Measurements from ENCODE around the gene ZNRF1. TPM values are rescaled to one million over a fixed set of nuclear protein-coding genes. Genes with fewer than 3 reads are reported as not detected.

The ZNRF1 gene
- total RNA-seq, 2 experiments from 2014 or later: 16.1 to 22.5 TPM

DNA sequence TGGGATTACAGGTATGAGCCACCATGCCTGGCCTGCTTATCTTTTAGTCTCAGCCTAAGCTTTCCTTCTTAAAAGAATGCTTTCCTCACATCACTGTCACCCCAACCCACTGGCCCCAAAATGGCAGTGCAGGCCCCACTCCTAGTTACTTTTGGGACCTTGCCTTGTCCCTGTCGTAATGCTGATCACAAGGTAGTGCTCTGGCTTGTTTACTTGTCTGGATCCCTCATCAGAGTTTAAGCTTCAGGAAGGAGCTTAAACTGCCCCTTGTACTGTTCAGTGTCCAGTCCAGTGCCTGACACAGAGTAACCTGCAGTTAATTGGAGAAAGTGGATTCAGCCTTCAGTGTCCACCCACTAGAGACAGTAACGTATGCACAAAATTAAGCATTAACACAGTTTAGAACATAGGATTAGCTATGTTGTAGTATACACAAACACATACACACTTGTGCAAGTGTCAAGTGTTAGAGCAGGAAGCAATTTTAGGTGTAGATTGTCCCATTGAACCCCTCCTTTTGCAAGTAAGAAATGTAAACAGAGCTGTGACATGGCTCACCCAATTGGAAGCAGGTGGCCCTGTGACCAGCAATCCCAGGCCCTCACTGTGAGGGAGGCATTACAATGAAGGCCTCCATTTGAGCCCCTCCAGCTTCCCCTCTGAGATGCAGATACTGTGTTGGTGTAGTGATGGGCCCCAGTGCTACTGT lies 73.6 kb downstream of the ZNRF1 start:
- no peaks in the 10 kb centered on the region for H3K9me3 Mint-ChIP-seq (ENCODE audit: low read depth)
- H3K36me3 Mint-ChIP-seq: peaks cover 9% of the 10 kb centered on the region
- DNase-seq (no peak), ATAC-seq (no peak)
- H3K4me1 Mint-ChIP-seq: peaks cover 49% of the 10 kb centered on the region
- no peak overlapping the region for H3K4me3 Mint-ChIP-seq
- CTCF ChIA-PET: interaction anchor here (0.9 to 8.9 kb wide), 7 partner anchors 8 to 69 kb away, joined by 3 to 57 read pairs (median 4); no protein-coding TSS in a partner anchor
- peak overlapping the region; percentile 1 for H3K27ac Mint-ChIP-seq
- H3K27me3 Mint-ChIP-seq: no peaks in the 10 kb centered on the region

DNA sequence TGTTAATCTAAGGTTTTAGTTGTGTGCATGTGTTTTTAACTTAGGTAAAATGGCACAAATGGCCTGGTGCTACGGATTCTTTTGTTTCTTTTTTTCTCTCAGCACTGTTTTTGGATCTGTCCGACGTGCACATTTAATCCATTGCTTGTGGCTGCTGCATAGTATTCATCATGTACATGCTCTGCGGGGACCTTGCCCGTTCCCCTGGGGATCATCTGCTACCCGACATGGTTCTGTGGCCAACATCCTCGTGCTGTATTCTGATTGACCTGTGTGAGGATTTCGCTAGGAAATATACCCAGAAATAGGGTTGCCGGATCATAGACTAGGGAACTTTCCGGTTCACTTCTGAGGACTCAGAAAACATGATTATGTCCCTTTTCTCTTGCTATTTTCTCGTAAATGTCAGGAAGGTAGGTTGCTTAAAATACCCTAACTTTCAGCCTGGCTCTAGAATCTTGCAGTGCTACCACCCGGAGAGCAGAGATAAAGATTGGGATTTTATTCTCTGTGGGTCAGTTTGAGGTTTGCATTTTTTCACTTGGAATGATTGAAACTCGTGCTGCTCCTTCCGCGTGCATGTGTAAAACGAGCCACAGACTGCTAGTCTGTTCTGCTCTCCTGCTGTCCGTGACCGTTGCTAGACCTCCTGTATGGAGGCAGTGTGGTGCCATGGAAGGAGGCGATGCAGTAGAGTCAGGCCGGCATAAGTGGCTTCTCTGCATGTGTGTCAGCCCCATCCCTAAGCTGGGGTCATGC lies 74.9 kb downstream of the ZNRF1 start:
- ATAC-seq: no peak
- Mint-ChIP-seq H3K9me3 (ENCODE audit: low read depth) (peaks cover 2% of the 10 kb centered on the region), H3K4me3 (no peak overlapping the region), H3K27me3 (no peaks in the 10 kb centered on the region), H3K27ac (peak overlapping the region; percentile 53), H3K4me1 (peaks cover 55% of the 10 kb centered on the region), H3K36me3 (peaks cover 18% of the 10 kb centered on the region)
- DNase-seq: no peak
- CTCF ChIA-PET: interaction anchor here (0.9 to 8.9 kb wide), 7 partner anchors 9 to 126 kb away, joined by 3 to 57 read pairs (median 6); partner anchors contain the start of gene ZNRF1

DNA sequence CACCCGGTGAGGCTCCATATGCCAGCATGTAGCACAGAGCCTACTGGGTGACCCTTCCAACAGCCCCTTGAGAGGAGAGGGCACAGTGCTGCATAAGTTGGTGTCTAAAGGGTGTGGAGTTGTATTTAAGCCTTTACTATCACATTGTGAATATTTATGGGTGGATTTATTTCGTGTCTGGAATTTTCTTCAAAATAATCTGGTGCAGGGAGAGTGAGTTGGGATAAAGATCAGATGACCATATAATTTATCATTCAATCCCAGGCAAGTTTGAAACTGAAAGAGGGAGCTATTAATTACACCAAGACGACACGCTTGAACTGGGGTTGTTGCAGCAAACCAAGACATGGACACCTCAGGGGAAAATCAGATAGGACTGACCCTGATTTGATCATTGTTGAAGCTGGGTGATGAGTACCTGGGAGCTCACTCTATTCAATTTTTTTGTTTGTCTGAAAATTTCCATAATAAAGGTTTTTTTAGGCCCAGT lies 75.5 kb downstream of the ZNRF1 start:
- no peak for ATAC-seq
- Mint-ChIP-seq H3K27me3 (no peaks in the 10 kb centered on the region), H3K36me3 (peaks cover 21% of the 10 kb centered on the region), H3K4me1 (peaks cover 55% of the 10 kb centered on the region), H3K4me3 (no peak overlapping the region), H3K9me3 (ENCODE audit: low read depth) (peaks cover 2% of the 10 kb centered on the region), H3K27ac (peak overlapping the region; percentile 53)
- no peak for DNase-seq
- CTCF ChIA-PET: interaction anchor here (0.7 to 8.9 kb wide), 10 partner anchors 10 to 407 kb away, joined by 3 to 57 read pairs (median 5); partner anchors contain the start of genes RFWD3 and ZNRF1

DNA sequence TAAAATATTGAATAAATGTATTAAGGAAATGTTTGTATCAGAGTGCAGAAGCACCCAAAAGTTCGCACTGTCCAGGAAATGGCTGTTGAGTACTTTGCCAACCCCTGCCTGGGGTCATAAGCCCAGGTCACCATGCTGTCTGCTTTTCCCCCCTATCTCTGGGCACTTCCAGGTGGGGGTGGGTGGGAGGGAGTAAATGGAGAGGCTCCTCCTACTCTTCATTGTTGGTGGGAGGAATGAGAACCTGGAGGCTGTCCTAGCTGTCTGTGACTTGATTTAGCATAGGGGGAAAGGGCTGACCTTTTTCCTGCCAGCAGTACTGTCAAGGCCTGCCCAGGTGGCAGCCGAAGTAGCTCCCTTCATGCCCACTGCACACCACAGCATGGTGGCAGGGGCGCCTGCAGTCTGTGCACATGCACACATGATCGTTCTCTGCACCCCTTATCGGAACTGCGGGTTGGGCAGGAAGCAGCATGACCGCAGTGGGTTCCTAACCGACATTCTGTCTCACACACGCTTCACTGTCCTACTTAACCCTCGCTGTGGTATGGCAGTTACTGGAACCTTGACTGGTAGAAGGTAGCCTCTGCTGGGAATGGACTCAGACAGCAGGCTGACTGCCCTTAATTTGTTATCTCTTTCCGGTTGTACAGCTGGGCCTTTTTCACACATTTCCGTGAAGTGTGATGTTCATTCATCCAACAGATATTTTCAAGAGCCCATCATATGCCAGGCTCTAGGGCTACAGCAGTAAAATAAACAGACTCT lies 76.3 kb downstream of the ZNRF1 start:
- ATAC-seq (peak; percentile 94), DNase-seq (peak; percentile 96)
- CTCF ChIA-PET: interaction anchor here (0.7 to 8.9 kb wide), 11 partner anchors 9 to 408 kb away, joined by 3 to 57 read pairs (median 5); partner anchors contain the start of genes RFWD3 and ZNRF1
- Mint-ChIP-seq H3K27me3 (no peaks in the 10 kb centered on the region), H3K36me3 (peaks cover 21% of the 10 kb centered on the region), H3K9me3 (ENCODE audit: low read depth) (peaks cover 2% of the 10 kb centered on the region), H3K4me1 (peaks cover 55% of the 10 kb centered on the region), H3K4me3 (peak overlapping the region; percentile 33), H3K27ac (peak overlapping the region; percentile 85)

DNA sequence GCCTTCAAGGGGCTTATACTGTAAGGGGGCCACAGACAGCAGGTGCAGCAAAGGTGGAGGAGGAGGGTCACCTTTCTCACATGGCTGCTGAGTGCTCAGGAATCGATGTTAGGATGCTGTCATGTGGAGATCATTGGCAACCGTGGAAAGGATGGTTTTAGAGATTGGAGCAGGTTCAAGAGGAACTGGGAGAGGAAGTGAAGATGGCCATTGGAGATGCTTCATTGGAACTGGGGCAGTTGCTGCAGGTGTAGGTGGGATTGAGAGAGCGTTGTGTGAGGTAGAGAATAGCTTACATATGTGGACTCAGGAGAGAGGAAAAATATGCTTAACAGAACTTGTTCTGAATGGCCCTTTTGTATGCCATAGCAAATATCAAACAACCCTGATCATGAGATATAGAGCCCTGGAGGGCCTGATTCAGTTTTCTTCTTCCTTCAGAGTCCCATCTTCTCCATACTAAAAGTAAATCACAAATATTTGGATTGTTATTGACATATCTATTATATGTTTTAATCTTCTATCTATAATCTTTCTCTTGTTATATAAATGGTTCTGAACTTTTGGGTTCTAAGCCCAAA lies 77.0 kb downstream of the ZNRF1 start:
- peaks cover 19% of the 10 kb centered on the region for H3K36me3 Mint-ChIP-seq
- CTCF ChIA-PET: interaction anchor here (1.0 to 8.9 kb wide), 8 partner anchors 8 to 409 kb away, joined by 3 to 57 read pairs (median 6); partner anchors contain the start of genes RFWD3 and ZNRF1
- DNase-seq: no peak
- peak overlapping the region; percentile 85 for H3K27ac Mint-ChIP-seq
- H3K9me3 Mint-ChIP-seq (ENCODE audit: low read depth): peaks cover 2% of the 10 kb centered on the region
- H3K4me1 Mint-ChIP-seq: peaks cover 50% of the 10 kb centered on the region
- no peak for ATAC-seq
- no peaks in the 10 kb centered on the region for H3K27me3 Mint-ChIP-seq
- peak overlapping the region; percentile 10 for H3K4me3 Mint-ChIP-seq

DNA sequence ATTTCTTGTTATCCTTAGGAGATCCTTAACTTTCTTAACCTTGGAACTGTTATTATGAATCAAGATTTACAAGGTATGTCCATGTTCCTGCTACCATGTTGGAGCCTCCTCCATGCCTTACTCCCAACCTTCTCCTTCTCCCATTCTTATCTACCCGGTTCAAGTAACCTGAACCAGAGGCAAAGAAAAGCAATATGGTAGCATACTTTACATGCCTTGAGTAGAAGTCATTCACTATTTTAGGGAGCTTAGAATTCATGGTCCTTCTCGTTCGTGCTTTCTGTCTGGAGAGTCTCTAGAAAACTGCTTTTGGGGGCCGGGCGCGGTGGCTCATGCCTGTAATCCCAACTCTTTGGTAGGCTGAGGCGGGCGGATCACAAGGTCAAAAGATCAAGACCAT lies 80.1 kb downstream of the ZNRF1 start:
- H3K4me1 Mint-ChIP-seq: peaks cover 37% of the 10 kb centered on the region
- H3K27ac Mint-ChIP-seq: no peak overlapping the region
- H3K36me3 Mint-ChIP-seq: peaks cover 22% of the 10 kb centered on the region
- no peak for DNase-seq
- no peak overlapping the region for H3K4me3 Mint-ChIP-seq
- CTCF ChIA-PET: interaction anchor here (8.9 kb wide), 1 partner anchor 32 kb away, joined by 57 read pairs; no protein-coding TSS in a partner anchor
- H3K9me3 Mint-ChIP-seq (ENCODE audit: low read depth): peaks cover 2% of the 10 kb centered on the region
- no peaks in the 10 kb centered on the region for H3K27me3 Mint-ChIP-seq
- ATAC-seq: no peak

DNA sequence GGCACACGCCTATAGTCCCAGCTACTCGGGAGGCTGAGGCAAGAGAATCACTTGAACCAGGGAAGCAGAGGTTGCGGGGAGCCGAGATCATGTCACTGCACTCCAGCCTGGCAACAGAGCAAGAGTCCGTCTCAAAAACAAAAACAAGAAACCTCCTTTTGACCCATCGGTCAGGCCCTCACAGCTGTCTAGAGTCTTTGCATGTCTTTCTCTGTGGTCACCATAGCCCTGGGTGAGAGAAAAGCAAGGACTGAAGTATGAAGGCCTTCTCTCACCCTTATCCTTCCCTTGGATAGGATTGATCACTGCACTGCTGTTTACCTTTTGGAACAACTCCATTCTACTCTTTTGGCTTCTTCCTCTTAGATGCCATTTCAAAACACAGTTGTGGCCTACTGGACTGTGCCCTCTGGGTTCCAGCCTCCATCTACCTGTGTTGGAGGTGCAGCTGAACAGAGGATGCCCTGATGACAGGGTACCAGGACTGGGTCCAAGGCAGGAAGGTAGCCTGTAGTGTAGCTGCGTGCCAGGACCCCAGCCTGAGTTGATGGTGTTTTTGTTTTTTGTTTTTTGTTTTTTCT lies 80.6 kb downstream of the ZNRF1 start:
- peaks cover 2% of the 10 kb centered on the region for H3K9me3 Mint-ChIP-seq (ENCODE audit: low read depth)
- no peak for ATAC-seq
- H3K27ac Mint-ChIP-seq: no peak overlapping the region
- H3K4me1 Mint-ChIP-seq: peaks cover 31% of the 10 kb centered on the region
- H3K27me3 Mint-ChIP-seq: no peaks in the 10 kb centered on the region
- H3K4me3 Mint-ChIP-seq: no peak overlapping the region
- CTCF ChIA-PET: interaction anchor here (8.9 kb wide), 1 partner anchor 31 kb away, joined by 57 read pairs; no protein-coding TSS in a partner anchor
- peaks cover 20% of the 10 kb centered on the region for H3K36me3 Mint-ChIP-seq
- DNase-seq: no peak

DNA sequence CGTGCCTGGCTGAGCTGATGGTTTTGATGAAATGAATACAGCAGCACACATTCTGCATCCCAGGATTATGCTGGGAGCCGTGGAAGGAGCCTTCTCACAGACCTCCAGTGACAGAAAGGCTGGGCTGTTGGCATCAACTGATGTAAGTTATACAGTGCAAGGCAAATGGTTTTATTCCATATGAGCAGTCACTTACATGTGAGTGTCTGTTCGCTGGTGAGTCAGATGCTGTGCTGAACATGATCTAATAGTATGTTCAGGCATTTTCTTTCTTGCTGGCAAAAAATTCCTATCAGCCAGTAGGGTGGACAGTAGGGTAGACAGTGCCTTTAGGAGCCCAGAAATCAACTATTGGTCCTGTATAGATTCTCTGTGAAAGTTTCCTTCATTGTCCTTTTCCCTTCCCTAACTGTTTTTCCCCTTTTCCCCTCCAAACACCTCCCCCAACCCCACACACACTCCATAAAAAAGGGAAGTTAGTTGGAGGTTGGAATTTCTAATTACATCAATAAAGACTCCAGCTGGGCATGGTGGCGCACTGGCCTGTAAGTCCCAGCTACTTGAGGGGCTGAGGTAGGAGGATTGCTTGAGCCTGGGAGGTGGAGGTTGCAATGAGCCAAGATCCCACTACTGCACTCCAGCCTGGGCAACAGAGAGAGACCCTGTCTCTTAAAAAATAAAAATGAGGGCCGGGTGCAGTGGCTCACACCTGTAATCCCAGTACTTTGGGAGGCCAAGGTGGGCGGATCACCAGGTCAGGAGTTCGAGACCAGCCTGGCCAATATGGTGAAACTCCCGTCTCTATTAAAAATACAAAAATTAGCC lies 81.6 kb downstream of the ZNRF1 start:
- Mint-ChIP-seq H3K4me3 (no peak overlapping the region), H3K27ac (no peak overlapping the region), H3K4me1 (peaks cover 24% of the 10 kb centered on the region), H3K27me3 (no peaks in the 10 kb centered on the region), H3K9me3 (ENCODE audit: low read depth) (peaks cover 2% of the 10 kb centered on the region), H3K36me3 (peaks cover 20% of the 10 kb centered on the region)
- DNase-seq (no peak), ATAC-seq (no peak)
- CTCF ChIA-PET: interaction anchor here (8.9 kb wide), 1 partner anchor 30 kb away, joined by 57 read pairs; no protein-coding TSS in a partner anchor

DNA sequence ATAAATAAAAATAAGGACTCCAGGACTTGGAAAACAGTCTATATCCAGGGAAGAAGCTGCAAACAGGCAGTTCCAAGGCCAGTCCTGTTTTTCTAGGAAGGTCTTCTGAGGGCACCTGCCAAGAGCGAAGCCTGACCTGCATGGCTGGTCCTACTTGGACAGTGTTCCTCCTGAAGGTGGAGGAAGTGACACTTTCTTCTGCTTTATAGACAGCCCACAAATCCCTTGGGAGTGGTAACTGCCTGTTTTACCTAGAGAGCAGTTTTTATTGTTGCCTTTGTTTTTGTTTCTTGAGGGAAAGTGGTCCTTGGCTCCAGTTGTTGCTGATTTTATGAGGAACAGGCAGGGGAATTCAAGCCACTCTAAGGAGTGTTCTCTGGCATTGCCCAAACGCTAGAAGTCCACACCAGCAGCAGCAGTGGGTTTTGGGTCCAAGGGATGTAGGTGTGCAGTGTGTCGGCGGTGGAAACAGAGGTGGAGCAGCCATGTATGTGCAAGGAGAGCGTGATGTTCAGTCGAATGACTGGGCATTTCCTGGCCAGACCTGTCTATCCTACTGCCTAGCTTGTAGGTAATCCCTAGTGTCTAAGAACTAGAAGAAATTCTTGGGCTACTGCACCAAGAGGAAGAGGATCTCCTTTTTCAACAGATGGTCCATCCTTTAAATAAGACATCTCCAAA lies 82.5 kb downstream of the ZNRF1 start:
- ATAC-seq (no peak), DNase-seq (no peak)
- H3K27me3 Mint-ChIP-seq: no peaks in the 10 kb centered on the region
- peaks cover 22% of the 10 kb centered on the region for H3K36me3 Mint-ChIP-seq
- no peak overlapping the region for H3K27ac Mint-ChIP-seq
- CTCF ChIA-PET: interaction anchor here (1.0 kb wide), 1 partner anchor 28 kb away, joined by 3 read pairs; no protein-coding TSS in a partner anchor
- no peak overlapping the region for H3K4me3 Mint-ChIP-seq
- peaks cover 2% of the 10 kb centered on the region for H3K9me3 Mint-ChIP-seq (ENCODE audit: low read depth)
- peaks cover 16% of the 10 kb centered on the region for H3K4me1 Mint-ChIP-seq

DNA sequence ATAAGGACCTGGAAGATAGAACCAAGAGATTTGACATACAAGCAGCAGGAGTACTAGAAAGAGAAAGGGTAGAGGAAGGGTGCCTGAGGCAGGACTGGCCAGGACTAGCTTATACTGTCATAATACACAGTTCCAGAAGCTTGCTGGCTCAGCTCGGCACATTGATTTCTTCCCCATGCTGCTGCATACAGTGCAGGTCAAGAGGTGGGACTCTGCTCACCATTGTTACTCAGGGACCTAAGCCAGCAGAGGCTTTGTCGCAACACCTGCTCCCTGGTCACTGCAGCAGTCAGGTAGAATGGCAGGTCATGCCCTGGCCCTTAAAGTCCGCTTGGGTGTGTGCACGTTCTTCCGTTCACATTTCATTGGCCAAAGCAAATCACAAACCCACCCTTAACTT lies 85.0 kb downstream of the ZNRF1 start:
- Mint-ChIP-seq H3K27me3 (no peaks in the 10 kb centered on the region), H3K36me3 (peaks cover 8% of the 10 kb centered on the region), H3K4me3 (no peak overlapping the region), H3K4me1 (peaks cover 12% of the 10 kb centered on the region), H3K27ac (no peak overlapping the region), H3K9me3 (ENCODE audit: low read depth) (no peaks in the 10 kb centered on the region)
- ATAC-seq: no peak
- DNase-seq: no peak
- CTCF ChIA-PET: interaction anchor here (0.8 to 1.5 kb wide), 2 partner anchors 8 to 15 kb away, joined by 3 to 5 read pairs; no protein-coding TSS in a partner anchor

DNA sequence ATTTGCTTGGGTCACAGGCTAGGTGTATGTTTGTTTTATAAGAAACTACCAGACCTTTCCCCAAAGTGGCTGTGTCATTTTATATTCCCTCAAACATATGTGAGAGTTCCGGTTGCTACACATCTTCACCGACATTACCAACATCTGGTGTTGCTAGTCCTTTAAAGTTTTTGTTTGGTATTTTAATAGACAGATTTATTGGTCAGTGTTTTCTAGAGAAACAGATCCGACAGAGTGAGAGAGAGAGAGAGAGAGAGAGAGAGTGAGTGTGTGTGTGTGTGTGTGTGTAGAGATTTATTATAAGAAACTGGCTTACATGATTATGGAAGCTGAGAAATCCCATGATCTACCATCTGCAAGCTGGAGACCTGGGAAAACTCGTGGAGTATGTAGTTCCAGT lies 86.7 kb downstream of the ZNRF1 start:
- DNase-seq (no peak), ATAC-seq (no peak)
- H3K27me3 Mint-ChIP-seq: no peaks in the 10 kb centered on the region
- H3K27ac Mint-ChIP-seq: no peak overlapping the region
- H3K4me3 Mint-ChIP-seq: no peak overlapping the region
- CTCF ChIA-PET: interaction anchor here (1.5 kb wide), 1 partner anchor 14 kb away, joined by 3 read pairs; no protein-coding TSS in a partner anchor
- H3K4me1 Mint-ChIP-seq: peaks cover 22% of the 10 kb centered on the region
- H3K9me3 Mint-ChIP-seq (ENCODE audit: low read depth): no peaks in the 10 kb centered on the region
- peaks cover 6% of the 10 kb centered on the region for H3K36me3 Mint-ChIP-seq

Measured in activated CD8-positive, alpha-beta memory T cell treated with anti-CD3 and anti-CD28 coated beads, Interleukin-2, amount 10 ng/mL, durations not matched to agents 7 days and 5 days (primary cell).